Bronchial smooth muscle cell (primary cell): Measurements from ENCODE around the gene EID2. TPM values are rescaled to one million over a fixed set of nuclear protein-coding genes. Genes with fewer than 3 reads are reported as not detected.

Source experiments
- total RNA-seq: library from RNA; depleted of rRNA; stranded (reverse); fragments of >200 nt; gene quantifications from 2 replicates; pipeline ENCODE4 v1.2.1, GENCODE V29; 2014

The EID2 gene
- 6.7 and 13.6 TPM in 2 replicates for total RNA-seq

GRCh38 chr19:39539518-39540332, at the start of gene EID2:
EID2 (minus strand) TSS chr19:39540161; CDS start chr19:39540079, 82 bp downstream.

GRCh38 chr19:39532233-39533002, 7.5 kb downstream of the EID2 start, which contains the start of gene EID2B:
EID2B (minus strand) TSS chr19:39532852; CDS start chr19:39532802, 50 bp downstream.

GRCh38 chr19:39514840-39515550, 25.0 kb downstream of the EID2 start, which contains the start of gene SELENOV:
SELENOV (plus strand) TSS chr19:39515139; CDS start chr19:39515213, 74 bp downstream.

GRCh38 chr19:39498798-39499642, 40.9 kb downstream of the EID2 start, which contains the start of gene DLL3:
DLL3 (plus strand) TSS chr19:39498947; CDS start chr19:39498975, 28 bp downstream.

Other genes with a start within 250 kb of the EID2 start
- gene IFNL1, start 243.8 kb downstream of the EID2 start, total RNA-seq = not detected in 2 replicates
- under 0.01 TPM in 2 replicates for gene LRFN1, start 219.3 kb downstream of the EID2 start, total RNA-seq
- 0.32 and 0.60 TPM in 2 replicates for gene GMFG, start 204.1 kb downstream of the EID2 start, total RNA-seq
- gene SAMD4B, start 197.7 kb downstream of the EID2 start, total RNA-seq = 38.6 and 53.2 TPM in 2 replicates
- 57.8 and 61.7 TPM in 2 replicates for gene PAF1, start 149.1 kb downstream of the EID2 start, total RNA-seq
- 12.8 and 19.1 TPM in 2 replicates for gene MED29, start 148.8 kb downstream of the EID2 start, total RNA-seq
- gene ZFP36, start 133.3 kb downstream of the EID2 start, total RNA-seq = 2.4 and 3.0 TPM in 2 replicates
- gene PLEKHG2, start 127.5 kb downstream of the EID2 start, total RNA-seq = 11.0 and 23.0 TPM in 2 replicates
- gene RPS16, start 104.2 kb downstream of the EID2 start, total RNA-seq = 96.1 and 102 TPM in 2 replicates
- 70.6 and 85.5 TPM in 2 replicates for gene SUPT5H, start 94.6 kb downstream of the EID2 start, total RNA-seq
- gene TIMM50, start 59.3 kb downstream of the EID2 start, total RNA-seq = 37.1 and 46.2 TPM in 2 replicates
- under 0.01 and 0.16 TPM in 2 replicates for gene DLL3, start 41.2 kb downstream of the EID2 start, total RNA-seq
- not detected in 2 replicates for gene SELENOV, start 25.0 kb downstream of the EID2 start, total RNA-seq
- gene EID2B, start 7.3 kb downstream of the EID2 start, total RNA-seq = 2.1 and 3.8 TPM in 2 replicates
- gene LGALS13, start 62.4 kb upstream of the EID2 start, total RNA-seq = not detected in 2 replicates
- not detected in 2 replicates for gene LGALS16, start 115.8 kb upstream of the EID2 start, total RNA-seq
- gene LGALS14, start 164.3 kb upstream of the EID2 start, total RNA-seq = not detected in 2 replicates
- not detected in 2 replicates for gene CLC, start 197.9 kb upstream of the EID2 start, total RNA-seq
- not detected in 2 replicates for gene LEUTX, start 238.7 kb upstream of the EID2 start, total RNA-seq